Measurements from ENCODE around the gene CDCP2. TPM values are rescaled to one million over a fixed set of nuclear protein-coding genes. Genes with fewer than 3 reads are reported as not detected.

CDCP2 gene
- total RNA-seq, 1 donor: not detected

DNA sequence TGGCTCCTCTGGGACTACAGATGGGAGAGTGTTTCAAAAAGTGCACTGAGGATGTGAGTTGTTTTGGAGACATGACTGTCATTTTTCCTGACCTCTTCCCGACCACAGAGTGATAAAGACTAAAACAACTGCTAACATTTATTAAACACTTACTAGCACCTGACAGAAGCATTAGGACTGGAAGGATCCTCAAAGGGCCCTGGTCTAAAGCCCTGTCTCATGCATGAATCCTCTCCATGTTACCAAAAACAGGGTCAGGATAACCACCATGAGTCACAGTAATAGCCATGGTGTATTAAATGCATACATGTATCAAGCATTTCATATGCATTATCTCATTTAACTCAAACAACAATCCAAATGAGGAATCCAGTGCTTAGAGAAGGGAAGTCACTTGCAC lies 35.5 kb upstream of the CDCP2 start:
- Histone ChIP-seq H3K9me3 (ENCODE audit: low read depth, low read length) (no peaks in the 10 kb centered on the region), H3K4me2 (ENCODE audit: insufficient read depth, low read length) (no peak overlapping the region), H3K79me2 (ENCODE audit: insufficient read depth, low read length) (no peaks in the 10 kb centered on the region), H3K36me3 (ENCODE audit: insufficient read depth, low read length) (no peaks in the 10 kb centered on the region), H3K27ac (ENCODE audit: low read depth, low read length) (no peak overlapping the region), H3K27me3 (ENCODE audit: insufficient read depth, low read length) (no peaks in the 10 kb centered on the region), H4K20me1 (ENCODE audit: insufficient read depth, low read length) (no peaks in the 10 kb centered on the region), H3K4me1 (ENCODE audit: insufficient read depth, low read length) (no peaks in the 10 kb centered on the region), H2AFZ (ENCODE audit: low read length) (no peak overlapping the region), H3K4me3 (ENCODE audit: insufficient read depth, low read length) (no peak overlapping the region)
- DNase-seq (ENCODE audit: insufficient read length, low spot score, missing footprints): no peak
- TF ChIP-seq, protein P1, sequence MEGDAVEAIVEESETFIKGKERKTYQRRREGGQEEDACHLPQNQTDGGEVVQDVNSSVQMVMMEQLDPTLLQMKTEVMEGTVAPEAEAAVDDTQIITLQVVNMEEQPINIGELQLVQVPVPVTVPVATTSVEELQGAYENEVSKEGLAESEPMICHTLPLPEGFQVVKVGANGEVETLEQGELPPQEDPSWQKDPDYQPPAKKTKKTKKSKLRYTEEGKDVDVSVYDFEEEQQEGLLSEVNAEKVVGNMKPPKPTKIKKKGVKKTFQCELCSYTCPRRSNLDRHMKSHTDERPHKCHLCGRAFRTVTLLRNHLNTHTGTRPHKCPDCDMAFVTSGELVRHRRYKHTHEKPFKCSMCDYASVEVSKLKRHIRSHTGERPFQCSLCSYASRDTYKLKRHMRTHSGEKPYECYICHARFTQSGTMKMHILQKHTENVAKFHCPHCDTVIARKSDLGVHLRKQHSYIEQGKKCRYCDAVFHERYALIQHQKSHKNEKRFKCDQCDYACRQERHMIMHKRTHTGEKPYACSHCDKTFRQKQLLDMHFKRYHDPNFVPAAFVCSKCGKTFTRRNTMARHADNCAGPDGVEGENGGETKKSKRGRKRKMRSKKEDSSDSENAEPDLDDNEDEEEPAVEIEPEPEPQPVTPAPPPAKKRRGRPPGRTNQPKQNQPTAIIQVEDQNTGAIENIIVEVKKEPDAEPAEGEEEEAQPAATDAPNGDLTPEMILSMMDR (IDR thresholded peaks at IDR 0.05; ENCODE audit: extremely low read depth, low read depth, low read length): no peak

DNA sequence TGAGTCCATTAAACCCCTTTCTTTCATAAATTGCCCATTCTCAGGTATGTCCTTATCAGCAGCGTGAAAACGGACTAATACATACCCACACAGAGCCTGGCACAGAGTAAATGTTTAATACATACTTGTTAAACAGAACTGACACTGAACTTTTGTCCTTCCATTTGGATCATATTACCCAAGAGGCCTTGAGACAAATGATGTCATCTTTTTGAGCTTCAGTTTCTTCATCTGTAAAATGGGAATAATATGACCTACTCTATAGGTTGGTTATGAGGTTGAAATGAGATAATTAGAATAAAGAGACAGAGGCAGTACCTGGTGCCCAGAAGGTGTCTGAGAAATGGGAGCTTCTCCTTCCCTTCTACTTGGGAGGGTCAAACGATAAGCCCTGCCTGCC lies 33.3 kb upstream of the CDCP2 start:
- Histone ChIP-seq H3K27ac (ENCODE audit: low read depth, low read length) (no peak overlapping the region), H3K27me3 (ENCODE audit: insufficient read depth, low read length) (no peaks in the 10 kb centered on the region), H3K79me2 (ENCODE audit: insufficient read depth, low read length) (no peaks in the 10 kb centered on the region), H2AFZ (ENCODE audit: low read length) (no peak overlapping the region), H3K36me3 (ENCODE audit: insufficient read depth, low read length) (no peaks in the 10 kb centered on the region), H4K20me1 (ENCODE audit: insufficient read depth, low read length) (no peaks in the 10 kb centered on the region), H3K4me3 (ENCODE audit: insufficient read depth, low read length) (no peak overlapping the region), H3K4me1 (ENCODE audit: insufficient read depth, low read length) (no peaks in the 10 kb centered on the region), H3K9me3 (ENCODE audit: low read depth, low read length) (no peaks in the 10 kb centered on the region), H3K4me2 (ENCODE audit: insufficient read depth, low read length) (no peak overlapping the region)
- no peak for DNase-seq (ENCODE audit: insufficient read length, low spot score, missing footprints)
- TF ChIP-seq, protein P1 (IDR thresholded peaks at IDR 0.05; ENCODE audit: extremely low read depth, low read depth, low read length): no peak

DNA sequence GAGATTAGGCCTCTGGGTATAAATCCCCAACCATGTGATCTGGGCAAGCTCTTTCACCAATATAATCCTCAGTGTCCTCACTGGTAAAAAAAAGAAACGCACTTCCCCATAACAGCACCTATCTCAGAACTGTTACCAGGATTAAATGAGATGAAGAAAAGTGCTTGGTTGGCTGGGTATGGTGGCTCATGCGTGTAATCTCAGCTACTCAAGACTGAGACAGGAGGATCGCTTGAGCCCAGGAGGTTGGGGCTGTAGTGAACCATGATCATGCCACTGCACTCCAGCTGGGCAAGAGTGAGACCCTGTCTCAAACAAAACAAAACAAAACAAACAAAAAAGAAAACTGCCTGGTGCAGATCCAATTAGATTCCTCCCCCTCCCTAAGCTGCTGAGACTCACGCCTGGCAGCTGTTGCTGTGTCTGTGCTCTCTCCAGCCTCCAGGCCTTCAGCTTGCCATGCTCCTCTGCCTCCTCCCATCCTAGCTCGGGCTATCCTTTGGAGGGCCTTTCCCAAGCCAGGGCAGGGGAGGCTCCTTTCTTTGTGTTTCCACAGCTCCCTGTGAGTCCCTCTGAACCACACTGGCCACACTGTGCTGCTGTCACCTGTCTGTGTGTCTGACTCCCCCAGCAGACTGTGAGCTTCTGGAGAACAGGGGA lies 28.0 kb upstream of the CDCP2 start:
- Histone ChIP-seq H3K27me3 (ENCODE audit: insufficient read depth, low read length) (no peaks in the 10 kb centered on the region), H3K27ac (ENCODE audit: low read depth, low read length) (no peak overlapping the region), H4K20me1 (ENCODE audit: insufficient read depth, low read length) (no peaks in the 10 kb centered on the region), H3K36me3 (ENCODE audit: insufficient read depth, low read length) (no peaks in the 10 kb centered on the region), H3K4me1 (ENCODE audit: insufficient read depth, low read length) (no peaks in the 10 kb centered on the region), H3K9me3 (ENCODE audit: low read depth, low read length) (no peaks in the 10 kb centered on the region), H3K79me2 (ENCODE audit: insufficient read depth, low read length) (no peaks in the 10 kb centered on the region), H2AFZ (ENCODE audit: low read length) (no peak overlapping the region), H3K4me2 (ENCODE audit: insufficient read depth, low read length) (no peak overlapping the region), H3K4me3 (ENCODE audit: insufficient read depth, low read length) (no peak overlapping the region)
- TF ChIP-seq, protein P1 (IDR thresholded peaks at IDR 0.05; ENCODE audit: extremely low read depth, low read depth, low read length): no peak
- no peak for DNase-seq (ENCODE audit: insufficient read length, low spot score, missing footprints)

DNA sequence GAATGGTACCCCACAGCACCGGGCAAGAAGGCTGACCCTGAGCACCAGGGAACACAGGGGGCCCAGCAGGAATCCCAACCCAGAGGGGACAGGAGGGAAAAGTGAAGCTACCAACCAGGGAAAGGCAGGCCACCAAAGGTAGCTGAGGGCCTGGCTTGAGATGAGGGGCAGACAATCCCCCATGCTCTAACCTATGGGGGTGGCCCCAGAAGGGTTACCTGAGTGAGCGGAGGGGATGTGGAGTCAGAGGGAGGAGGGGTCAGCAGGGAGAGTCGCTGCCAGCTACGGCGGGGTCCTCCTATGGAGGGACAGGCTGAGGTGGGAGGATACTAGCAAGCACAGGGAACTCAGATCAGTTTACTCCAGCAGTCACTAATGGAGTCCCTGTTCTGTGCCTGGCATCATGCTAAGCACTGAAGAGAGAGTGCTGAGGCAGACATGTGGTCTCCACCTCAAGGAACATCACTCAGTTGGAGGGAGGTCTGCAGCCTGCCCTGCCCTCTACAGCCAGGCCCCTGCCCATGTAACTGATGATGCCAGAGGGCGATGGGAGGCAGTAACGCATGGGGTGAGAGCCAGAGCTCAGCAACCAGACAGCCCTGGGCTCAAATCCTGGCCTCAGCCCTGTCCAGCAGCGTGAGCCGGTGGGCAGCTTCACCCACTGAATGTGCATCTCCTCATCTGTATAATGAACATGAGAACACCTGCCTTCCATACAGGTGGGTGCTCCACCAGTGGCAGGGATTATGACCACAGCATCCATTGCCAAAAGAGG lies 25.7 kb upstream of the CDCP2 start:
- Histone ChIP-seq H3K9me3 (ENCODE audit: low read depth, low read length) (no peaks in the 10 kb centered on the region), H3K4me2 (ENCODE audit: insufficient read depth, low read length) (no peak overlapping the region), H2AFZ (ENCODE audit: low read length) (no peak overlapping the region), H3K79me2 (ENCODE audit: insufficient read depth, low read length) (no peaks in the 10 kb centered on the region), H3K27me3 (ENCODE audit: insufficient read depth, low read length) (no peaks in the 10 kb centered on the region), H3K36me3 (ENCODE audit: insufficient read depth, low read length) (no peaks in the 10 kb centered on the region), H4K20me1 (ENCODE audit: insufficient read depth, low read length) (no peaks in the 10 kb centered on the region), H3K4me3 (ENCODE audit: insufficient read depth, low read length) (no peak overlapping the region), H3K4me1 (ENCODE audit: insufficient read depth, low read length) (no peaks in the 10 kb centered on the region), H3K27ac (ENCODE audit: low read depth, low read length) (no peak overlapping the region)
- no peak for DNase-seq (ENCODE audit: insufficient read length, low spot score, missing footprints)
- TF ChIP-seq, protein P1 (IDR thresholded peaks at IDR 0.05; ENCODE audit: extremely low read depth, low read depth, low read length): no peak

All from osteoblast (primary cell).